Nephron (organoid): ENCODE results near the gene BABAM1.

Experiments used
- H3K27ac Mint-ChIP-seq, 3 experiments: 2 replicates each; pipeline ENCODE4 v1.8.0; 2020; ENCODE audit warnings: mixed read lengths in 3 of 3, mild to moderate bottlenecking in 2 of 3, moderate library complexity in 1 of 3
- H3K27me3 Mint-ChIP-seq: 2 replicates; pipeline ENCODE4 v1.8.0; 2021; ENCODE audit warnings: low read depth, mild to moderate bottlenecking, moderate library complexity, mixed read lengths
- H3K36me3 Mint-ChIP-seq: 2 replicates; pipeline ENCODE4 v1.8.0; 2020; ENCODE audit warnings: low read depth, mixed read lengths
- H3K4me1 Mint-ChIP-seq: 2 replicates; pipeline ENCODE4 v1.8.0; 2020; ENCODE audit warnings: mixed read lengths
- H3K4me3 Mint-ChIP-seq, 3 experiments: 2 replicates each; pipeline ENCODE4 v1.8.0; 2020; ENCODE audit warnings: mild to moderate bottlenecking in 3 of 3, mixed read lengths in 3 of 3, moderate library complexity in 2 of 3
- H3K9me3 Mint-ChIP-seq: 2 replicates; pipeline ENCODE4 v1.8.0; 2020; ENCODE audit warnings: mixed read lengths
- TF ChIP-seq, protein P1 (sequence below), 3 experiments: fragments of 200-600 bp; sonication (generic); IDR thresholded peaks; one replicate each; pipeline ENCODE4 v1.5.0; 2021; ENCODE audit warnings: antibody characterized with exemption in 3 of 3; ENCODE audit not compliant: unreplicated experiment in 3 of 3

BABAM1 gene

DNA sequence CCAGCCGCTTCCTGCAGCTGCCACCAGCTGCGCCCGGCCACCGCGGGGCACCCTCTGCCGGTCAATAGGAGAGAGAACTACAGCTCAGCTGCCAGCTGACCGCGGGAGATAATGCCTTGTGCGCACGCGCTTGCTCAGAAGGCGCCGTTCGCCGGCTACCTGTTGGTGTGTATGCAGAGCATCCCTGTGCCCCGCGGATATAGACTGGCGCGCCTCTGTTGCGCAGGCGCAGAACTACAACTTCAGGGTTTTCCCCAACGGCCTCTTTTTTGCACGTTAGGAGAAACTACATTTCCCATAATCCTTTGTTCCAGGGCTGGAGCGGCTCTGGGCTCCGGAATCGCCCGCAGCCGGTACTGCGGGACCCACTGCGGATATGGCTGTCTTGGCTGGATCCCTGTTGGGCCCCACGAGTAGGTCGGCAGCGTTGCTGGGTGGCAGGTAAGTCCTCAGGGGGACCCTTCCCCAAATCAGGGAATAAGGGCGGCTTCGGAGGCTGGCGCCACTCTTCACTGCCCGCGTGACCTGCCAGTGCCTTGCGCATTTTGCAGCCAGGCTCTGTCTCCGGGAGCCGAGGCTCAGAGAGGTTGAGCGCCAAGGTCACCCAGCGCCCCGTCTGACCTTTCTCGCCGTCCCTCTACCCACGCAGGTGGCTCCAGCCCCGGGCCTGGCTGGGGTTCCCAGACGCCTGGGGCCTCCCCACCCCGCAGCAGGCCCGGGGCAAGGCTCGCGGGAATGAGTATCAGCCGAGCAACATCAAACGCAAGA is 38.5 kb downstream of the BABAM1 start, which contains the start of gene MRPL34:
TSS of gene MRPL34 (plus strand) at position 356 of the 768 bp plus-strand sequence. CDS start at position 377, 21 bp downstream.
- Mint-ChIP-seq H3K27me3 (no peaks in the 10 kb centered on the region), H3K9me3 (no peaks in the 10 kb centered on the region), H3K27ac (peak within 1 kb of the TSS; percentile 86 to 93 (median 87)), H3K36me3 (peaks cover 5% of the 10 kb centered on the region), H3K4me1 (peaks cover 59% of the 10 kb centered on the region), H3K4me3 (peak within 1 kb of the TSS; percentile 90 to 95 (median 94))
- TF ChIP-seq, protein P1, sequence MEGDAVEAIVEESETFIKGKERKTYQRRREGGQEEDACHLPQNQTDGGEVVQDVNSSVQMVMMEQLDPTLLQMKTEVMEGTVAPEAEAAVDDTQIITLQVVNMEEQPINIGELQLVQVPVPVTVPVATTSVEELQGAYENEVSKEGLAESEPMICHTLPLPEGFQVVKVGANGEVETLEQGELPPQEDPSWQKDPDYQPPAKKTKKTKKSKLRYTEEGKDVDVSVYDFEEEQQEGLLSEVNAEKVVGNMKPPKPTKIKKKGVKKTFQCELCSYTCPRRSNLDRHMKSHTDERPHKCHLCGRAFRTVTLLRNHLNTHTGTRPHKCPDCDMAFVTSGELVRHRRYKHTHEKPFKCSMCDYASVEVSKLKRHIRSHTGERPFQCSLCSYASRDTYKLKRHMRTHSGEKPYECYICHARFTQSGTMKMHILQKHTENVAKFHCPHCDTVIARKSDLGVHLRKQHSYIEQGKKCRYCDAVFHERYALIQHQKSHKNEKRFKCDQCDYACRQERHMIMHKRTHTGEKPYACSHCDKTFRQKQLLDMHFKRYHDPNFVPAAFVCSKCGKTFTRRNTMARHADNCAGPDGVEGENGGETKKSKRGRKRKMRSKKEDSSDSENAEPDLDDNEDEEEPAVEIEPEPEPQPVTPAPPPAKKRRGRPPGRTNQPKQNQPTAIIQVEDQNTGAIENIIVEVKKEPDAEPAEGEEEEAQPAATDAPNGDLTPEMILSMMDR (IDR thresholded peaks at IDR 0.05; ENCODE audit: unreplicated experiment in 3 of 3) = peak; percentile 76 to 82 (median 81)

GRCh38 chr19:17306285-17306714 is 39.1 kb downstream of the BABAM1 start:
- peaks cover 61% of the 10 kb centered on the region for H3K4me1 Mint-ChIP-seq
- no peaks in the 10 kb centered on the region for H3K27me3 Mint-ChIP-seq
- peak overlapping the region; percentile 90 to 95 (median 94) for H3K4me3 Mint-ChIP-seq
- TF ChIP-seq, protein P1 (IDR thresholded peaks at IDR 0.05; ENCODE audit: unreplicated experiment in 3 of 3) = no peak
- H3K27ac Mint-ChIP-seq = peak overlapping the region; percentile 86 to 87 (median 87)
- H3K9me3 Mint-ChIP-seq = no peaks in the 10 kb centered on the region
- peaks cover 5% of the 10 kb centered on the region for H3K36me3 Mint-ChIP-seq

- Mint-ChIP-seq H3K9me3 (no peaks in the 10 kb centered on the region), H3K36me3 (peaks cover 4% of the 10 kb centered on the region), H3K4me1 (peaks cover 55% of the 10 kb centered on the region), H3K27me3 (no peaks in the 10 kb centered on the region), H3K4me3 (peak overlapping the region; percentile 90 to 95 (median 94)), H3K27ac (peak overlapping the region in 2 of 3 experiments; percentile 11 to 18)
- TF ChIP-seq, protein P1 (IDR thresholded peaks at IDR 0.05; ENCODE audit: unreplicated experiment in 3 of 3) = no peak
These were observed 40.7 kb downstream of the BABAM1 start for GRCh38 chr19:17307876-17308377.

DNA sequence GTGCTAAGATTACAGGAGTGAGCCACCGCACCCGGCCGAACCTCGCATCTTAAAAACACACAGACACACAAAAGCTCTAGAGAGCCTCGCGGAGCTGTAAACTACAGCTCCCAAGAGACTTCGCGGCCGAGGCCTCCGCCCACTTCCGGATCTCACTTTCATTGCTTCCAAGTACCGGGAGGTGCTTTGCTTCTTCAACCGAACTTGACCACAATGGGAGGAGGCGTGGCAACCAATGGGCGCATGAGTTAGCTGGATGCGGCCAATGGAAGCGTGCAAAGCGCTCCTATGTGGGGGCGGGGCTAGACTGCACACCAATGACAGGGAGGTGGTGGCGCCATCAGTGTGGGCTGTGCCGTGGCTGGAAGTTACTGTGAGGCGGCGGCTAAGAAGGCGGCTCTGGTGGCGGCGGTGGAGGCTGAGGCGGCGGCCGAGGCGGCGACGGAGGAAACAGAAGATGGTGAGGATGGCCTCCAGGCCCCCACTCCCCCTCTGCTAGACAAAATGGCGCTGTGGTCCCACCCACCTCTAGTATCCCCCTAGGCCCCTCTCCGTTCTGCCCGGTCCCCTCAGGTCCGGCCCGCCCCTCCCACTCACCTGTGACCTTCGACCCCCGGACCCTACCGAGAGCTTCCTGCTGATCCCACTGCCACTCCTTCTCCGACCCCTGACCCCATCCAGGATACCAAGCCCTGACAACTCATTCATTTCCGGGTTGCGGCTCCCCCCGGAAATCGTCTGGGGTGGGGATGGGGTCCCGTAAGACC is 42.1 kb downstream of the BABAM1 start, which contains the start of gene DDA1:
TSS of gene DDA1 (plus strand) at position 366 of the 767 bp plus-strand sequence. CDS start at position 458, 92 bp downstream.
- H3K27me3 Mint-ChIP-seq = no peaks in the 10 kb centered on the region
- peaks cover 12% of the 10 kb centered on the region for H3K36me3 Mint-ChIP-seq
- TF ChIP-seq, protein P1 (IDR thresholded peaks at IDR 0.05; ENCODE audit: unreplicated experiment in 3 of 3) = no peak
- peak within 1 kb of the TSS; percentile 84 to 87 (median 86) for H3K27ac Mint-ChIP-seq
- no peaks in the 10 kb centered on the region for H3K9me3 Mint-ChIP-seq
- H3K4me3 Mint-ChIP-seq = peak within 1 kb of the TSS; percentile 95 to 97 (median 96)
- H3K4me1 Mint-ChIP-seq = peaks cover 43% of the 10 kb centered on the region

- peak overlapping the region; percentile 95 to 97 (median 96) for H3K4me3 Mint-ChIP-seq
- peak overlapping the region; percentile 37 to 84 (median 79) for H3K27ac Mint-ChIP-seq
- no peaks in the 10 kb centered on the region for H3K9me3 Mint-ChIP-seq
- H3K36me3 Mint-ChIP-seq = peaks cover 12% of the 10 kb centered on the region
- TF ChIP-seq, protein P1 (IDR thresholded peaks at IDR 0.05; ENCODE audit: unreplicated experiment in 3 of 3) = no peak
- no peaks in the 10 kb centered on the region for H3K27me3 Mint-ChIP-seq
- H3K4me1 Mint-ChIP-seq = peaks cover 36% of the 10 kb centered on the region
These were observed 42.8 kb downstream of the BABAM1 start for GRCh38 chr19:17309965-17310461.
